NCI-H2171 treated with DMSO at 0.1 percent for 48 hours (cell line): ENCODE measurements around the gene GRIFIN.

Experiments used
- DNase-seq: peaks from one replicate; lab custom pipeline; 2025; lab: John Stamatoyannopoulos, UW

The GRIFIN gene

GRCh38 chr7:2498708-2499107, 22.5 kb upstream of the GRIFIN start:
- DNase-seq, result no peak

DNA sequence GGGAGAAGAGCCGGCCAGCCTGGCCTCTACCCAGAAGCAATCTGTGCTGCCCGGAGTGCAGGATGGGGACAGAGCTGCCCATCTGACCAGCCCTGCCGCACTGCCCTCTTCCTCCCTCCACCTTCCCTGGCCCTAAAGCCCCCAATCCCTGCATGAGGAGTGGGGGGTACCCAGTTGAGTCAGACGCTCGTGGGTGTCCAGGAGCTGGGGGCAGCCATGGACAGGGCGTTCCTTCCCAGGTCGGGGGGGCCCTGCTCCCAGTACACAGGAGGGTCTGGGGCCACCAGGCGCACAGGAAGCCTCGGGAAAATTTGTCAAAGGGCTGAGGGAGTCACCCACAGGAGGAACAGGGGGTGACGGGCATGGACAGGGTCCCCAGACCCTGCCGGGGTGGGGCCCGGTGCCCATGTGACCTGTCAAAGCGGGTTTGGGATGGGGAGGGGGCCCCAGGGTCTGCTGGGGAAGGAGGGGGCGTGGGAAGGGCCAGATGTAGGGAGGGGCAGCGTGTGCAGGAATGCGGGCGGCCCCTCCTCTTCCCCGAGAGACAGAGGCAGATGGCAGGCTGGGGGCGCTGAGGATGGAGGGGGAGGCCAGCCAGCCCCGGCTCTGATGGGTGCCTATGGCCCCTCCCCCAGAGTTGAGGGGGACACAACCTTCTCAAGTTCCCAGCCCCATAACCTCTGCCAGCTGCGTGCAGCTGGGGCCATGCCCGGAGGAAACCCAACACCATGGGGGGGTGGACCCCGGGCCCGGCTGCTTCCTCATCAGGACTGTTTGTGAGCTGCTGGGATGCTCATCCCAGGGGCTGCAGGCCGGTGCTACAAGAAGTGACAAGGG, 21.5 kb upstream of the GRIFIN start:
- peak; percentile 81 for DNase-seq

- no peak for DNase-seq
Observed at GRCh38 chr7:2497065-2497464, 20.9 kb upstream of the GRIFIN start.

DNA sequence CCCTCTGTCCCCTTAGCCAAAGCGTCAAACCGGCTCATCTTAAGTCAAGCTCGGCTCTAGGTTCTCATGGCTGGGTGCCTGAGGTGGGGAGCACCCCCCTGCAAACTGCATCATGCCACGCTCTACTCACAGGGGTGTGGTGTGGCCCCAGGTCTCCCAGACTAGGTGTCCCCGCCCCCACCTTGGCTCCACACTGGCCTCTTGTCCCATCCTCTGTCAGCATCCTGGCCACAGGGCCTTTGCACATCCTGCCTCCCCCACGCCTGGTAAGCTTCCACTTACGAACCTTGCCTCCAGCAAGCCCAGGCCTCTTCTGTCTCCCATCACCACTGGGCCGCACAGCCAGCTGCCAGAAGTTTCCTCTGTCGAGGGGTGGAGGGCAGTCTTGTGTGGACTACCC, 20.2 kb upstream of the GRIFIN start:
- DNase-seq, result no peak

- peak; percentile 94 for DNase-seq
Observed at GRCh38 chr7:2495418-2496299, 19.5 kb upstream of the GRIFIN start.

DNA sequence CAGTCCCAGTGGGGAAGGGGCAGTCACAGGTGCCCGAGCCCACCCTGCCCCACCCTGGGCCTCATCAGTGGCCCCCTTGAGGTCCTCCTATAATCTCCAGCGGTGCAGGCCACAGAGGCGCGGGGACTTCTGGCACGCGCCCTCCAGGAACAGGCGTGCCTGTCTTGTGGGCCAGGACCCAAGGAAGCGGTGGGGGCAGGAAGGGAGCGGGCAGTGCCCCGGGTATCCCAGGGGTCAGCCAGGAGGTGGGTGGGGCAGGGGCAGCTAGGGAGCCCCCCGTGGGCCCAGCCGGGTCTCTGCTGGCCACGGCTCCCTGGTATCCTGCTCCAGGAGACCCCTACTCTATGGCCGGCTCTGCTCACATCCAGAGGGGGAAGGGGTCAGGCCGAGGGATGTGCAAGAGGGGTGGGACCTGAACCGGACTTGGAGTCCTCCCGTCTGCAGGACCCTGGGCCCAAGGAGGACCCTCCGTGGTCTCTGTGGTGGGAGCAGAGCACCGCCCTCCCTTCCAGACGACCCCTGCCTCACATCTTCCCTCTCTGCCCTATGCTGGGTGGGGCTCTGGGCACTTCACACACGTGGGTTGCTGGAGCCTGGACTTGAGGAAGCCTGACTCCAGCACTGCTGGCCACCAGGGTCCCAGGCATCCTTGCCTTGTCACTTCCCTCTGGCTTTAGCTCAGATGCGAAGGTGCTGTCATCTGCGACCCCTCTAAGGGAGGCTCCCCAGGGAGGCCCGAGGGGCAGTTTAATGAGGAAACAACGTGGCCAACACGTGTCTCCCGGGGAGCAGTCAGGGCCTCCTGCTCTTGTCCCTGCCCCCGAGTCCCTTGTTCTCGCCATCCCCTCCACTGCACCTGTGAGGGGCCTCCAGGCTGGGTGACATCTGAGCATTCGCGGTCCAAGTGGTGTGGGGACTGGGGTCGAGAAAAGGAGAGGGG, 18.3 kb upstream of the GRIFIN start:
- DNase-seq, result no peak

DNA sequence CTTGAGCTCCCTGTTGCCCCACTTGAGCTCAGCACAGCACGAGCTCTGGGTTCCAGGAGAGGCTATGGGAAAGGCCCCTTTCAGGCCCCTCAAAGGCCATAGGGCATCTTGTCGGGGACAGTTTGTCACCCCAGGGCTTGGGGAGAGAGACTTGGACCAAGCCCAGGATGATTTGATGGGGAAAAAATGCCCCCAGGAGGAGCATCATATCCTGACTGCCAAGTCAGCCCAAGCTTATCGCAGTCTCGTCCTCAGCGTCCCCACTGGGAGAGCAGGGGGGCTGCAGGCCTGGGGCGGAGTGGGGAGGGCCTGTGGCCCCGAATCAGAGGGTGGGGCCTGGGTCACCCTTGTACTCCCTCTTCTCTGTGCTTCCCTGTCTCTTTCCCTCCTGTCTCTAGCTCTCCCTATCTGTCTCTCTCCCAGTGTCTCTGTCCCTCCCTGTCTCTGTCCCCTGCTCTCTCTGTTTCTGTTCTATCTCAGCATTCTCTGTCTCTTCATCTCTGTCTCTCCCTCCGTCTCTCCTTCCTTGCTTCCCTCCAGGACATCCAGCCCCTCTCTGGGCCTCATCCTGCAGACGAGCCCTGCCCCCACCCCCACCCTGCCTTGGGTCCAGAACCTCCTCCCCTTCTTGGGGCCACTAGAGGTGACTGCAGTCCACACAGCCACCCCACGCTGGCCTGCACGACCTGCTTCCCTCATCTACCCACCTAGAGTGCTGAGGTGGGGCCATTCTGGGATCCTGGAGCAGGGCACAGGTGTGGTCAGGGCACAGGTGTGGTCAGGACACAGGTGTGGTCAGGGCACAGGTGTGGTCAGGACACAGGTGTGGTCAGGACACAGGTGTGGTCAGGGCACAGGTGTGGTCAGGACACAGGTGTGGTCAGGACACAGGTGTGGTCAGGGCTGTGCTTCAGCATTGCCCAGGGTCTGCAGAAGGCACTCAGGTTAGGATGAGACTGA, 17.3 kb upstream of the GRIFIN start:
- no peak for DNase-seq

DNA sequence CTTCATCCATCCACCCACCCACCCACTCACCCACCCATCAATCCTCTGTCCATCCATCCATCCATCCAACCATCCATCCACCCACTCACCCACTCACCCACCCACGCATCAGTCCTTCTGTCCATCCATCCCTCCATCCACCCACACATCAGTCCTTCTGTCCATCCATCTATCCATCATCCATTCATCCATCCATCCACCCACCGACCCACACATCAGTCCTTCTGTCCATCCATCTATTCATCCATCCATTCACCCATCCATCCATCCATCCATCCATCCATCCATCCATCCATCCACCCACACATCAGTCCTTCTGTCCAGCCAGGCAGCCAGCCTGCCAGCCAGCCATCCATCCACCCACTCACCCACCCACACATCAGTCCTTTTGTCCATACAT, 15.8 kb upstream of the GRIFIN start:
- no peak for DNase-seq

- DNase-seq, result no peak
Observed at GRCh38 chr7:2490181-2490651, 14.0 kb upstream of the GRIFIN start.

DNA sequence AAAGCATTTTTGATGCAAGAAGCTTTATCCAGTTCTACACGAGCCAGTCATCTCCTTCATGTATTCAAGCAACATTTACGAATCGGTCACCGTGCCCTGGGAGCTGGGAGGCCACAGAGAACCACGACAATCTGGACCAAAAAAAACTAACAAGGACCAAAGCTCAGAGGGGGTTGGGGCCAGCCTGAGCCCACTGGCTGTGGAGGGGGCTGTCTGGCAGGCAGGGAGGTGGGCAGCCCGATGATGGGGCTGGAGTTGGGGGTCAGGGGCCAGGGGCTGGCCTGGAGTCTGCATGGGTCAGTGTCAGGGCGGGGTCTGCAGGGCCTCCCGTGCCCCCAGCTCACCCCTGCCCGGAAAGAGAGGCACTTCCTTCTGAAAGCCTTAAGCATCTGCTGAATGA, 12.5 kb upstream of the GRIFIN start:
- no peak for DNase-seq

DNA sequence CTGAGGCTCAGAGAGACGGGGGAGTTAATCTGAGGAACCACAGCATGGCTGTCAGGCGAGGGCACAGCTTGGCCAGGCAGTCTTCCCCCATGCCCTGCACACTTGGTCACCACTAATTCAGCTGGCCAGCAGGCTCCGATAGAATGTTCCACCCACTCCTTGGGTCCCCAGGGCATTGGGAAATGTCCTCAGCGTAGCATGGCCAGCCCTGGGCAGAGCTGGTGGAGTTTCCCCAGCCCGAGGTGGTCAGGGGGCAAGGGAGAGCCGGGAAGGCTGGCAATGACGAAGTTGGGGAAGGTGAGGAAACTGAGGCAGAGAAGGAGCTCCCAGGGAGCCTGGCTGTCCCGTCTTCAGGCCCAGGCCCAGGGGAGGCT, 12.1 kb upstream of the GRIFIN start:
- no peak for DNase-seq

DNA sequence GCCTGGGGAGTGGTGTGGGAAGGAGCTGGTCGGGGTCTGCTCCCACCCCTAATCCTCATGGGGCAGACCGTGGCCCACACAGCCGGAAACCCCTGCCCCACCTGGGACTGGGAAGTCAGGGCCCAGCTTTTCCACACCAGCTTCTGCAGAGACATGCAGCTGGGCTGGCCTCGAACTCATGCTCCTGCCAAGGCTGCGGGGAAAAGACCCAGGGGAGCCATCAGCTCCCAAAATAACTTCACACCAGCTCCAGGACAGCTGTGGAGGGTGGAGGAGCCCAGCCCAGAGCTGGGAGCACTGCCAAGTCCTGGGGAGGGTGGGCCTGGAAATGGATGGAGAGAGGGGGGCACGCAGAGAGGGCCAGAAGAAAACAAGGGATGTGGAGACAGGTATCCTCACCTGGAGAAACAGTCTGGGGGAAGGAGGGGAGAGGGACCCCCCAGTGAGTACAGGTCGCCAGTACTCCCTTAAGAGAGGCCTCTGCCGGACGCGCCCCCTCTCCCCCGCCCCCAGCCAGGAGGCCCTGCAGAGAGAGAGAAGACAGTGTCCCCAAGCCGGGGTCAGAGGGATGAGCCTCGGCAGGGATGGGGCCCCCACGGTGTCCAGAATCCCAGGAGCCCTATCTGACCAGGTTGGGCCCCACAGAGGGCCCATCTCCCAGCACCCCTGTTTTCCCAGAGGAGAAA, 11.5 kb upstream of the GRIFIN start:
- peak; percentile 59 for DNase-seq

DNA sequence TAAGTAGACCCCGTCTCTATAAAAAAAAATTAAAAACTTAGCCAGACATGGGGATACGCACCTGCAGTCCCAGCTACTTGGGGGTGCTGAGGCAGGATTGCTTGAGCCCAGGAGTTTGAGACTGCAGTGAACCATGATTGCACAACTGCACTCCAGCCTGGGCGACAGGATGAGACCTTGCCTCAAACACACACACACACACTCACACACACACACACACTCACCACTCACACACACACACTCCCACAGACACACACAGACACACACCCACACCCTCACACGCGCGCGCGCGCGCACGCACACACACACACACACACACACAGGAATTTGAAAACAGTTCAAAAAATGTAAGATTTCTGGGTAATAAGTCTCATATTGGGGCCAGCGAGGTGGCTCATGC, 8.7 kb upstream of the GRIFIN start:
- no peak for DNase-seq

DNA sequence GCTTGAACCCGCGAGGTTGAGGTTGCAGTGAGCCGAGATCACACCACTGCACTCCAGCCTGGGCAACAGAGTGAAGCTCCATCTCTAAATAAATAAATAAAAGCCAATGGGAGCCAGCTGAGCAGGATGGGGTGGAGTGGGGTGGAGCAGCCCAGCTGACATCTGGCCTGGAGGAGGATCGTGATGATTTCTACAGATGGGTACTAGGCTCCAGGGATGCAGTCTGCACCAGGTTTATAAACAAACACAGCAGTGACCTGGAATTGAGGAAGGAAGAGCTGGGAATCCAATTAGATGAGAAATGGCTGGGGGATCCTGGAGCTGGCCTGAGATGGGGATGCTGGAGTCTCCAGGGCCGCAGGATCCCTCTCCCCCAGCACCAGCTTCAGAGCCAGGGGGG, 7.3 kb upstream of the GRIFIN start:
- DNase-seq, result peak; percentile 95

DNA sequence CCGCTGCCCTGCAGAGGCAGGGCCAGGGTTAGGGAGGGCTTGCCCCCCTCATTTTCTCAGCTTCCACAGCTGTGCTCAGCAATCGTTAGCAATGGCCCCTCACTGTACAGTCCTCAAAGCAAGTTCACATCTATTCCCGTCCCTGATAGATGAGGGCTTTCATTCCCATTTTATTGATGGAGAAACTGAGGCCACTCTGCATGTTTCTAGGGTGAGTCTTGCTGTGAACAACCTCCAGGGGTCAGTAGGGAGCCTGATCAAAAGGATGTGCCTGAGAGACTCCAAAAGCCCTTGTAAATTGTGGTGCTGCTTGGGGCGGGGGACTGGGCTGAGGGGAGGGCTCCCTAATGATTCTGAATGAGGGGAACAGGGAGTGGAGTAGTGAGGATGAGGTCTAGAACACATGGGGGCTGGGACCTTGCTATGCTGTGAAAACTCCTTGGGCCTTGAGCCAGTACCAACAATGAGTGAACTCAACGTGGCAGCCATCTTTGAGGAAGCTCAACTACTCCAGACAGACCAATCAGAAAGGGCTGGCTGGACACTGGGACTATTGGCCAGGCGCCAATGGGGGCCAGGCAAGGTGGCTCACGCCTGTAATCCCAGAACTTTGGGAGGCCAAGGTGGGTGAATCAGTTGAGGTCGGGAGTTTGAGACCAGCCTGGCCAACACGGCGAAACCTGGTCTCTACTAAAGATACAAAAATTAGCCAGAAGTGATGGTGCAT, 6.7 kb upstream of the GRIFIN start:
- DNase-seq, result no peak

DNA sequence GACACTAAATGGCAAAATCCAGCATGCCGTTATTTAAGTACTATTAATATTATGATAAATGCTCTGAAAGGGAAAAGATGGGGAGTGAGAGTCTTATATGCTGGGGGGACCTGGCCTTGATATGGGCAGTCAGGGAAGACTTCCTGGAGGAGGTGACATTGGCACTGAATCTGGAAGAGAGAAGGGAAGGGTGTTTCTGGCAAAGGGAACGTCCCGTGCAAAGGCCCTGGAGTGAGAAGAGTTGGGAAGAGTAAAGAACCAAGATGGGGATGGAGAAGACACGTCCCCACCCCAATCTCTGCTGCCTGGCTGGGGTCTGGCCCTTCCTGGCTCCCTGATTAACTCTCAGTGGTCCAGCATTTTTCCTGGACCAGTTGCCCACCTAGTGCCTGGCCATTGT, 5.0 kb upstream of the GRIFIN start:
- no peak for DNase-seq

- no peak for DNase-seq
Observed at GRCh38 chr7:2480070-2480408, 3.8 kb upstream of the GRIFIN start.

GRCh38 chr7:2479276-2480069, 3.3 kb upstream of the GRIFIN start:
- no peak for DNase-seq

DNA sequence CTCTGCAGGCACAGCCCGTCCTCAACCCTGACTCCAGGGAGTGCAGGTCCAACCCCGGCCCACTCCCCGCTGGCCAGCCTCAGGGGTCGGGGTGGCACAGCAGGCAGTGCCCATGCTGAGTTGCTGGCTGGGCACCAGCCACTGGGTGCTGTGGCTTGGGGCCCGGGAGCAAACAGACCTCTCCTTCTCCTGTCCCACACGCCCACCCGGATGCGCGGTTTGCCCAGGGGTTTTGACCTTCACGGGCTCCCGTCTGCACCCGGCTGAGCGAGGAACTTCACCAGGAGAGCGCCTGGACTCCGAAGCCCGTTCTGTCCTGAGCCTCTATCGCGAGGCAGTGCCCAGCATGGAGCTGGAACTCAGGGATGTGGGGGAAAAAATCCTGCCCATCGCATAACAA, 2.6 kb upstream of the GRIFIN start:
- DNase-seq, result no peak
